IMR-90 (cell line): ENCODE data around the gene MCRIP2. TPM values are rescaled to one million over a fixed set of nuclear protein-coding genes. Genes with fewer than 3 reads are reported as not detected.
A peak's percentile ranks its signal among the peaks of the same experiment; 100 is the strongest.

ENCODE experiments used
- ATAC-seq: fragments of 200-7000 bp; cut with Tn5 transposase; 2 replicates; pipeline ENCODE4 v1.9.1; 2020; ENCODE audit warnings: low read depth, mild to moderate bottlenecking, moderate library complexity
- BruUV-seq: library from RNA; stranded (reverse); fragments of 400-500 nt; replicated peaks from 2 replicates; lab custom pipeline; 2021; lab: Mats Ljungman, UMichigan
- CTCF ChIA-PET: fragments of 300-600 bp; formaldehyde crosslinking; extraction: SDS; loops from one replicate; lab custom pipeline; 2021; ENCODE audit warnings: antibody characterized with exemption; lab: Yijun Ruan, JAX
- POLR2A ChIA-PET: fragments of 300-600 bp; sonication (Branson Sonifier 250); formaldehyde crosslinking; loops from one replicate; lab custom pipeline; 2022; ENCODE audit warnings: antibody characterized with exemption; ENCODE audit not compliant: unreplicated experiment; lab: Charles Lee
- DNase-seq: peaks from one replicate; pipeline ENCODE4 v3.0.0; 2013
- H2AFZ ChIP-seq: replicated peaks from 2 replicates; pipeline ENCODE3; 2013; ENCODE audit warnings: low read length, mild to moderate bottlenecking; ENCODE audit not compliant: poor library complexity
- H2AK5ac ChIP-seq: 2 replicates; pipeline ENCODE4 v1.6.1; 2013; ENCODE audit warnings: low read depth, low read length, inconsistent platforms
- H2AK9ac ChIP-seq: replicated peaks from 2 replicates; pipeline ENCODE3; 2013; ENCODE audit warnings: mild to moderate bottlenecking, low read depth, low read length, moderate library complexity; ENCODE audit not compliant: poor library complexity
- H2BK120ac ChIP-seq: 2 replicates; pipeline ENCODE4 v1.6.1; 2013; ENCODE audit warnings: low read depth, low read length, inconsistent platforms
- H2BK15ac ChIP-seq: 3 replicates; pipeline ENCODE4 v1.6.1; 2013; ENCODE audit warnings: low read depth, low read length, inconsistent platforms
- H2BK20ac ChIP-seq: 2 replicates; pipeline ENCODE4 v1.6.1; 2013; ENCODE audit warnings: low read depth, mild to moderate bottlenecking, inconsistent platforms, low read length, moderate library complexity
- H2BK5ac ChIP-seq: 2 replicates; pipeline ENCODE4 v1.6.1; 2013; ENCODE audit warnings: mild to moderate bottlenecking, low read depth, low read length, inconsistent platforms; ENCODE audit not compliant: poor library complexity, severe bottlenecking
- H3K14ac ChIP-seq: replicated peaks from 2 replicates; pipeline ENCODE4 v1.6.1; 2013; ENCODE audit warnings: low read depth, low read length, inconsistent platforms
- H3K18ac ChIP-seq: 2 replicates; pipeline ENCODE4 v1.6.1; 2013; ENCODE audit warnings: low read depth, low read length, control low read depth
- H3K23ac ChIP-seq: 2 replicates; pipeline ENCODE4 v1.6.1; 2013; ENCODE audit warnings: low read depth, low read length, inconsistent platforms
- H3K27ac ChIP-seq: 2 replicates; pipeline ENCODE4 v1.5.1; 2013; ENCODE audit warnings: mild to moderate bottlenecking, control low read depth, low read length; ENCODE audit not compliant: insufficient read depth
- H3K27me3 ChIP-seq: 2 replicates; pipeline ENCODE4 v1.6.1; 2013; ENCODE audit warnings: low read length; ENCODE audit not compliant: control insufficient read depth, insufficient read depth
- H3K36me3 ChIP-seq: 2 replicates; pipeline ENCODE4 v1.6.1; 2013; ENCODE audit warnings: low read length, mixed read lengths; ENCODE audit not compliant: control insufficient read depth, insufficient read depth
- H3K4ac ChIP-seq: 2 replicates; pipeline ENCODE4 v1.6.1; 2013; ENCODE audit warnings: low read depth, low read length, inconsistent platforms
- H3K4me1 ChIP-seq: 2 replicates; pipeline ENCODE4 v1.6.1; 2013; ENCODE audit warnings: low read length, mixed read lengths; ENCODE audit not compliant: control insufficient read depth, insufficient read depth
- H3K4me2 ChIP-seq: 2 replicates; pipeline ENCODE4 v1.6.1; 2013; ENCODE audit warnings: low read depth, mild to moderate bottlenecking, control low read depth, low read length, moderate library complexity
- H3K4me3 ChIP-seq: 2 replicates; pipeline ENCODE4 v1.5.1; 2013; ENCODE audit warnings: low read depth, mild to moderate bottlenecking, control low read depth, low read length, moderate library complexity; ENCODE audit not compliant: insufficient read depth
- H3K56ac ChIP-seq: 2 replicates; pipeline ENCODE4 v1.6.1; 2013; ENCODE audit warnings: low read length, inconsistent platforms; ENCODE audit not compliant: insufficient read depth; ENCODE audit errors: extremely low read depth
- H3K79me1 ChIP-seq, 2 experiments: 2 replicates each; pipeline ENCODE4 v1.6.1; 2013; ENCODE audit warnings: low read length in 2 of 2, inconsistent platforms in 1 of 2, low read depth in 1 of 2
- H3K9ac ChIP-seq: 2 replicates; pipeline ENCODE4 v1.6.1; 2013; ENCODE audit warnings: low read depth, low read length, control low read depth
- H3K9me1 ChIP-seq: 2 replicates; pipeline ENCODE4 v1.6.1; 2013; ENCODE audit warnings: low read length, inconsistent platforms; ENCODE audit not compliant: insufficient read depth
- H3K9me3 ChIP-seq: 2 replicates; pipeline ENCODE4 v1.6.1; 2013; ENCODE audit warnings: low read length; ENCODE audit not compliant: control insufficient read depth, insufficient read depth
- H4K20me1 ChIP-seq: 2 replicates; pipeline ENCODE4 v1.6.1; 2013; ENCODE audit warnings: low read length, inconsistent platforms; ENCODE audit not compliant: insufficient read depth
- H4K5ac ChIP-seq: 2 replicates; pipeline ENCODE4 v1.6.1; 2013; ENCODE audit warnings: mild to moderate bottlenecking, low read depth, low read length, control low read depth
- H4K8ac ChIP-seq, 2 experiments: 2 replicates each; pipeline ENCODE4 v1.6.1; 2013; ENCODE audit warnings: low read depth in 2 of 2, low read length in 2 of 2, control low read depth in 1 of 2, inconsistent platforms in 1 of 2
- H4K91ac ChIP-seq: 2 replicates; pipeline ENCODE4 v1.6.1; 2013; ENCODE audit warnings: low read depth, low read length, inconsistent platforms; ENCODE audit not compliant: insufficient read depth
- BHLHE40 ChIP-seq: fragments of 150-350 bp; IDR thresholded peaks from 2 replicates; pipeline ENCODE4 v1.6.1; 2016; ENCODE audit warnings: mild to moderate bottlenecking, low read depth, low read length
- CEBPB ChIP-seq: IDR thresholded peaks from 2 replicates; pipeline ENCODE4 v1.6.1; 2012; ENCODE audit warnings: low read depth, low read length, improper control_type of control experiment
- CHD1 ChIP-seq: IDR thresholded peaks from 2 replicates; pipeline ENCODE4 v1.6.1; 2012; ENCODE audit warnings: low read depth, low read length, improper control_type of control experiment
- CTCF ChIP-seq: conservative IDR thresholded peaks from 2 replicates; pipeline ENCODE4 v1.5.1; 2012; ENCODE audit warnings: mild to moderate bottlenecking, low read depth, low read length, improper control_type of control experiment
- FOS ChIP-seq: fragments of 150-350 bp; IDR thresholded peaks from 2 replicates; pipeline ENCODE4 v1.6.1; 2016; ENCODE audit warnings: low read depth, low read length
- MAFK ChIP-seq: IDR thresholded peaks from 2 replicates; pipeline ENCODE4 v1.6.1; 2012; ENCODE audit warnings: low read depth, low read length, improper control_type of control experiment
- MAZ ChIP-seq: IDR thresholded peaks from 2 replicates; pipeline ENCODE4 v1.6.1; 2012; ENCODE audit warnings: low read depth, mild to moderate bottlenecking, low read length, improper control_type of control experiment, moderate library complexity, borderline replicate concordance
- MXI1 ChIP-seq: IDR thresholded peaks from 2 replicates; pipeline ENCODE4 v1.6.1; 2012; ENCODE audit warnings: low read depth, mild to moderate bottlenecking, low read length, moderate library complexity, borderline replicate concordance
- NFE2L2 ChIP-seq: fragments of 150-350 bp; IDR thresholded peaks from 2 replicates; pipeline ENCODE4 v1.6.1; 2016; ENCODE audit warnings: low read depth, mild to moderate bottlenecking, low read length
- POLR2A ChIP-seq: IDR thresholded peaks from 2 replicates; pipeline ENCODE4 v1.6.1; 2012; ENCODE audit warnings: mild to moderate bottlenecking, low read depth, low read length
- RAD21 ChIP-seq: IDR thresholded peaks from 2 replicates; pipeline ENCODE4 v1.6.1; 2012; ENCODE audit warnings: low read length, improper control_type of control experiment
- RCOR1 ChIP-seq: IDR thresholded peaks from 2 replicates; pipeline ENCODE4 v1.6.1; 2012; ENCODE audit warnings: mild to moderate bottlenecking, low read length, improper control_type of control experiment; ENCODE audit not compliant: insufficient replicate concordance
- RFX5 ChIP-seq: IDR thresholded peaks from 2 replicates; pipeline ENCODE4 v1.8.0; 2012; ENCODE audit warnings: low read depth, mild to moderate bottlenecking, low read length, moderate library complexity
- SMC3 ChIP-seq: fragments of 150-350 bp; IDR thresholded peaks from 2 replicates; pipeline ENCODE4 v1.6.1; 2016; ENCODE audit warnings: low read depth, mild to moderate bottlenecking, antibody characterized with exemption, low read length, moderate library complexity
- WGBS, 2 experiments: methylation state at CpG; one replicate each; pipeline versions ENCODE4 v1.1.5 to v1.1.7; 2013; ENCODE audit warnings: missing lambda C conversion rate in 2 of 2; ENCODE audit not compliant: insufficient read length in 1 of 2; ENCODE audit errors: extremely low coverage in 2 of 2; 5-methylcytosine and 5-hydroxymethylcytosine counted together
- dilution Hi-C: fragments of 300-500 bp; cut with HindIII; formaldehyde crosslinking; loops from one replicate; pipeline ENCODE4 v1.14.3; 2018; ENCODE audit warnings: low sequenced_read_pairs; ENCODE audit not compliant: unreplicated experiment
- in situ Hi-C: fragments of 300-500 bp; cut with MboI; formaldehyde crosslinking; loops from 3 replicates; pipeline ENCODE4 v1.14.3; 2019; ENCODE audit warnings: low sequenced_read_pairs, inconsistent platforms, mixed read lengths
- intact Hi-C: fragments of 100-400 bp; cut with micrococcal nuclease; formaldehyde crosslinking; loops from 2 replicates; pipeline ENCODE4 v1.10.0; 2022
- polyA plus RNA-seq, 3 experiments: library from polyadenylated mRNA; depleted of rRNA; stranded (reverse); fragments of >200 nt; gene quantifications; 2 replicates each; pipeline ENCODE4 v1.2.3, GENCODE V29; 2012; ENCODE audit warnings: low replicate concordance in 1 of 3
- total RNA-seq: library from RNA; depleted of rRNA; stranded (reverse); fragments of >200 nt; gene quantifications from 2 replicates; pipeline ENCODE4 v1.2.3, GENCODE V29; 2012
- TF ChIP-seq, protein P1 (sequence below): fragments of 150-350 bp; IDR thresholded peaks from 2 replicates; pipeline ENCODE4 v1.6.1; 2017; ENCODE audit warnings: mild to moderate bottlenecking, antibody characterized with exemption, low read length, low read depth
- TF ChIP-seq, protein P2 (sequence below): fragments of 150-350 bp; IDR thresholded peaks from 2 replicates; pipeline ENCODE4 v1.6.1; 2016; ENCODE audit warnings: low read depth, mild to moderate bottlenecking, low read length, moderate library complexity, borderline replicate concordance

Gene MCRIP2
- total and polyA plus RNA-seq, 2 of the 4 experiments (the other 2 are of a cell fraction): 6.3 to 19.6 TPM

DNA sequence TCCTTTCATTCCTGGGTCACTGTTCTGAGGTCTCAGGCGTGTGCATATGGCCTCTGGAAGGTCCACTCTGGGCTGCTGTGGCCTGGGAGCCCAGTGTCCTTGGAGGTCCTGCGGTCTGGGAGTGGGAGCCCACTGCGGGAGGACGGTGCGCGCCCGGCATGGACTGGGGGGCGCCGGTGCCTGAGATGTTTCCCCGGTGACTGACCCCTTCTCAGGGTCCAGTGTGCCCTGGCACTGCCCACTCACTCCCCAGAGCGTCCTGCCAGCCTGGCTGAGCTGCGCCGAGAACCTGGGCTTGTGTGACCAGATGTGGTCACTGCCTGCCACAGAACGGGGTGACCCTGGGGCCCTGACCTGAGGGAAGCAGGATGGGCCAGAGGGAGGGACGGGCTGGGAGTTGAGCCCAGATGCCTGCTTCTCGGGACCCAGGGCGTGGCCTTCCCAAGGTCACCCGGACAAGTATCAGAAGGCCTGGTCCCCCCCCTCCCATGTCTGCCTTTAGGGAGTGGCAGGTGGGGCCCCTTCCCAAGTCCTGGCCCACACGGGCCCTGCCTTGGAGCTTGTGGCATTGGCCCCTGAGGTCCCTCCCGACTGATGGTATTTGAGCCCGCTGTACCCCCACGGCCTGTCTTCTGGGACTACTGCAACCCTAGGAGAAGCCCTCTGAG lies 32.7 kb downstream of the MCRIP2 start:
- DNase-seq (no peak), ATAC-seq (no peak)
- H2BK5ac ChIP-seq: no peak overlapping the region
- H3K27me3 ChIP-seq: no peaks in the 10 kb centered on the region
- peaks cover 0 to 32% of the 10 kb centered on the region in 2 experiments; a peak in 1 of 4 replicates for H3K79me1 ChIP-seq
- H3K18ac ChIP-seq: no peak overlapping the region
- 80% methylated on average over 9 of the region's 22 CpGs; no CpG with 5 or more reads in 1 of the 2 experiments for WGBS, 2 experiments
- no TSS peak for BruUV-seq
- H3K4me3 ChIP-seq: no peak overlapping the region
- peak overlapping the region; percentile 89 for H2AFZ ChIP-seq
- peaks cover 6% of the 10 kb centered on the region; the same call in 1 of the 2 replicates for H3K9me1 ChIP-seq
- no peak overlapping the region for H3K56ac ChIP-seq
- no peak overlapping the region for H4K8ac ChIP-seq
- H4K91ac ChIP-seq: no peak overlapping the region
- no peak overlapping the region for H3K4me2 ChIP-seq
- peaks cover 9% of the 10 kb centered on the region for H3K4me1 ChIP-seq
- H3K9ac ChIP-seq: no peak overlapping the region
- dilution Hi-C loops: no loop called here
- no peak overlapping the region for H3K23ac ChIP-seq
- 0 out of 2 replicates have a peak overlapping the region, but pooled peaks have one; percentile 9 for H2AK5ac ChIP-seq
- in situ Hi-C loops: no loop called here
- peaks cover 45% of the 10 kb centered on the region for H3K36me3 ChIP-seq
- no peak overlapping the region for H3K27ac ChIP-seq
- intact Hi-C loops: no loop called here
- POLR2A ChIA-PET: no interaction called here
- no peak overlapping the region for H2BK120ac ChIP-seq
- H2BK20ac ChIP-seq: no peak overlapping the region
- no peaks in the 10 kb centered on the region for H3K9me3 ChIP-seq
- H2BK15ac ChIP-seq: no peak overlapping the region
- H4K5ac ChIP-seq: no peak overlapping the region
- TF ChIP-seq SMC3 (no peak), FOS (no peak), MAZ (no peak), BHLHE40 (no peak), CEBPB (no peak), MXI1 (no peak), POLR2A (no peak), RAD21 (no peak), CHD1 (no peak), RCOR1 (no peak), RFX5 (no peak), MAFK (no peak), NFE2L2 (no peak), CTCF (no peak)
- TF ChIP-seq, protein P1, sequence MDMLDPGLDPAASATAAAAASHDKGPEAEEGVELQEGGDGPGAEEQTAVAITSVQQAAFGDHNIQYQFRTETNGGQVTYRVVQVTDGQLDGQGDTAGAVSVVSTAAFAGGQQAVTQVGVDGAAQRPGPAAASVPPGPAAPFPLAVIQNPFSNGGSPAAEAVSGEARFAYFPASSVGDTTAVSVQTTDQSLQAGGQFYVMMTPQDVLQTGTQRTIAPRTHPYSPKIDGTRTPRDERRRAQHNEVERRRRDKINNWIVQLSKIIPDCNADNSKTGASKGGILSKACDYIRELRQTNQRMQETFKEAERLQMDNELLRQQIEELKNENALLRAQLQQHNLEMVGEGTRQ: no peak
- TF ChIP-seq, protein P2, sequence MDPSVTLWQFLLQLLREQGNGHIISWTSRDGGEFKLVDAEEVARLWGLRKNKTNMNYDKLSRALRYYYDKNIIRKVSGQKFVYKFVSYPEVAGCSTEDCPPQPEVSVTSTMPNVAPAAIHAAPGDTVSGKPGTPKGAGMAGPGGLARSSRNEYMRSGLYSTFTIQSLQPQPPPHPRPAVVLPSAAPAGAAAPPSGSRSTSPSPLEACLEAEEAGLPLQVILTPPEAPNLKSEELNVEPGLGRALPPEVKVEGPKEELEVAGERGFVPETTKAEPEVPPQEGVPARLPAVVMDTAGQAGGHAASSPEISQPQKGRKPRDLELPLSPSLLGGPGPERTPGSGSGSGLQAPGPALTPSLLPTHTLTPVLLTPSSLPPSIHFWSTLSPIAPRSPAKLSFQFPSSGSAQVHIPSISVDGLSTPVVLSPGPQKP: no peak
- no peak overlapping the region for H3K14ac ChIP-seq
- H4K20me1 ChIP-seq: peaks cover 17% of the 10 kb centered on the region
- H2AK9ac ChIP-seq: peak overlapping the region; percentile 65
- no peak overlapping the region for H3K4ac ChIP-seq
- CTCF ChIA-PET: no interaction called here
